ENCODE data around the gene PARVA. TPM values are rescaled to one million over a fixed set of nuclear protein-coding genes. Genes with fewer than 3 reads are reported as not detected.
"Not testable (repeated sequence)": the region's sequence is repeated elsewhere in the genome, so short reads cannot be mapped to it uniquely, and the experiment has no call there.

Gene PARVA
- total RNA-seq, 3 donors from 2014 or later: 55.7 to 191 (median 57.1) TPM

DNA sequence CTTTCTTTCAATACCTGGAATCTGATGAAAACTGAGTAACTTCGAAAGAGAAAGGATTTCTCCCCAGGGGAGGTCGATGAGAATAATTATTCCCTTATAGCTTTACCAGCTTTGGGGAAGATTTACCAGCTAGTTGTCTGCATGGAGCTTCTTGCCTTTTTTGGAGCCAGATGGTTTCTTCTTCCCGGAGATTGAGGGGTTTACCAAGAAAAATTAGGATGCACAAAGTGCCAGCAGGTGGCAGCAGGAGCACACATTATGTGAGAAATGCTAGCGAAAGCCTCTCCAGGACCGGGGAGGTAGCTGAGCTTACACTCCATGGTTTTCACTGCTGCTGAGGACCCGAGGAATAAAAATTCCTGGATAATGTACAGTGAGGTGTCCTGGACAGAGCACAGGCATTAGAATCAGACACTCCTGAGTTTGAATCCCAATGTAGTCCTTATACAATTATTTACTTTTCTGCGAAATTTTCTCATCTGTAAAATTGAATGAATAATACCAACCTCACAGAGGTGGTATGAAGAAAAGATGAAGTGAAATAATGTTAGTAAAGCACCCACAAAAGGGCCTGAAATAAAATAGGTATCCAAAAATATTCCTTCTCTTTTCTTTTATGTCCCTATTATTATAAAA lies 46.0 kb upstream of the PARVA start:
- DNase-seq (peak in 2 of 3 donors; percentile 84 to 92), ATAC-seq (peak; percentile 87)
- intact Hi-C loops (cut with DNase I, micrococcal nuclease): loop anchor here (5.0 kb wide), 1 partner anchor 561 kb away; no protein-coding TSS in a partner anchor
- Histone ChIP-seq H3K4me3 (no peak overlapping the region), H3K4me1 (ENCODE audit: low read depth) (no peaks in the 10 kb centered on the region), H3K9me3 (no peaks in the 10 kb centered on the region), H3K36me3 (ENCODE audit: low read depth) (no peaks in the 10 kb centered on the region)
- TF ChIP-seq, protein P1, sequence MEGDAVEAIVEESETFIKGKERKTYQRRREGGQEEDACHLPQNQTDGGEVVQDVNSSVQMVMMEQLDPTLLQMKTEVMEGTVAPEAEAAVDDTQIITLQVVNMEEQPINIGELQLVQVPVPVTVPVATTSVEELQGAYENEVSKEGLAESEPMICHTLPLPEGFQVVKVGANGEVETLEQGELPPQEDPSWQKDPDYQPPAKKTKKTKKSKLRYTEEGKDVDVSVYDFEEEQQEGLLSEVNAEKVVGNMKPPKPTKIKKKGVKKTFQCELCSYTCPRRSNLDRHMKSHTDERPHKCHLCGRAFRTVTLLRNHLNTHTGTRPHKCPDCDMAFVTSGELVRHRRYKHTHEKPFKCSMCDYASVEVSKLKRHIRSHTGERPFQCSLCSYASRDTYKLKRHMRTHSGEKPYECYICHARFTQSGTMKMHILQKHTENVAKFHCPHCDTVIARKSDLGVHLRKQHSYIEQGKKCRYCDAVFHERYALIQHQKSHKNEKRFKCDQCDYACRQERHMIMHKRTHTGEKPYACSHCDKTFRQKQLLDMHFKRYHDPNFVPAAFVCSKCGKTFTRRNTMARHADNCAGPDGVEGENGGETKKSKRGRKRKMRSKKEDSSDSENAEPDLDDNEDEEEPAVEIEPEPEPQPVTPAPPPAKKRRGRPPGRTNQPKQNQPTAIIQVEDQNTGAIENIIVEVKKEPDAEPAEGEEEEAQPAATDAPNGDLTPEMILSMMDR (IDR thresholded peaks at IDR 0.05): peak; percentile 18

DNA sequence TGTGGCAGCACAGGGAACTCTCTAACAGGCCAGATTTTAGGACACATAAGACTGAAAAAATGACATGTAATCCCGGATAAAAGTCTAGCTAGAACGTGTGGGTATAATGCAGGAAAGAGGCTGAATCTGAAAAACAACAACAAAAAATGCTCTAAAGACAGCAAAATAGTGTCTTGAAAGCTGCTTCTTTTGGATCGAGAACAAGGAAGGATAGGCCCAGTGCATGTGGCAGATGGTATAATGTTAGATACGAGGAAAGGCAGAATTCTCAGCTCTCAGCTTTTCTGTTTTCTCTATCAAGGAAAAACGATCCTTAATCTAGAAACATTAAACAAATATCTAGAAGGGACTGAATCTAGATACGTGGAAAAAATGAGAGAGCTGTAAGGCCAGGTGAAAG lies 33.8 kb upstream of the PARVA start:
- intact Hi-C loops (cut with DNase I, micrococcal nuclease): no loop called here
- H3K36me3 ChIP-seq (ENCODE audit: low read depth): no peaks in the 10 kb centered on the region
- H3K9me3 ChIP-seq: no peaks in the 10 kb centered on the region
- DNase-seq (no peak), ATAC-seq (no peak)
- TF ChIP-seq, protein P1 (IDR thresholded peaks at IDR 0.05): no peak
- no peak overlapping the region for H3K4me3 ChIP-seq
- no peaks in the 10 kb centered on the region for H3K4me1 ChIP-seq (ENCODE audit: low read depth)

DNA sequence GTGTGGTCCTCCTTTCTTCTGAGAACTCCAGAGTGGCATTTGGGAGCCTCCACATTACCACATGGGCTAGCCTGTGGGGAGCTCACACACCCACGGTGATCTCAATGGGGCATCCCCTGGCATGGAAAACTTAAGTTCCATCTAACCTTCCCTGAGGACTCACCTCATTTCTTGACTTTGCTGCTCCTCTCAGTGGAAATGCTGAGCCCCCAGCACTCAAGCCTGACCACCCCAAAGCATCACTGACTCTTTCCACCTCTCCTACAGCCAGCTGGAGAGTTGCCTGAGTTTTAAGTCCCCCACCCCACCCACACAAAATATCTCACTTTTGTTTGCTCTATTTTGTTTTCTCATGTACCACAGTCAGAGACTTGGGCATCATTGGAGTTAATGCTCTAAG lies 23.8 kb upstream of the PARVA start:
- intact Hi-C loops (cut with DNase I, micrococcal nuclease): no loop called here
- no peak for DNase-seq
- H3K9me3 ChIP-seq: no peaks in the 10 kb centered on the region
- TF ChIP-seq, protein P1 (IDR thresholded peaks at IDR 0.05): no peak
- no peak for ATAC-seq
- H3K36me3 ChIP-seq (ENCODE audit: low read depth): no peaks in the 10 kb centered on the region
- H3K4me3 ChIP-seq: no peak overlapping the region
- no peaks in the 10 kb centered on the region for H3K4me1 ChIP-seq (ENCODE audit: low read depth)

DNA sequence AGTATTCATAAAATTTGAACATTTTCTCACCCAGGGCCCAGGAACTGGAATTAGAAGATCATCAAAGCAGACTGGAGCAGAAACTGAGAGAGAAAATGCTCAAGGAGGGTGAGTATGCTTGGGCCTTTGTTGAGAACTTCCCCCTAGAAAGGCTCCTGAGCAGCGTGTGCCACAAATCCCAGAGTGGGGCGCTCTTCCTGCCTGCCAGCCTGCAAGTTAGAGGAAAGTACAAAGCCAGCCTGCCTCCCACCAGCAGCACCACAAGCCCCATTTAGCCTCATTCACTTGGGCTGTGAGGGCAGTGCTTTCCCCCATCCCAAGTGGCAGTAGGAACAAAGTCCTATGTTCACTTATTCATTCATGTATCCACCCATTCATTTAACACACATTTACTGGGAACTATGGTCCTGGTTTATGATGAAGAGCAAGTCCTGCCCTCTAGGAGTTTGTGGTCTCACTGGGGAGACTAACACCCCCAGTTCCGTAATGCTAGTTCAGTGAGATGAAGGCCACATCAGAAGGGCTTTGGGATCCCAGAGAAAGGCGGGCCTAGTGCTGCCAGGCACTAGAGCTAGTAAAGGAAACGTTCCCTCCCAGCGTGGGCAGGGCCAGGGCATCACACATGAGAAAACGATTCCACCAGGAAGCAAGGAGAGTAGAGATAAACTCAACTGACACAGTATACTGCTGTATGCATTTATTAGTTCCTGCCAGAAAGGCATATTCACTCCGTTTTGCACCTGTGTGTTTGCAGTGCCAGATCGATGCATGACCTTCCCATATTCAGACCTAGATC lies 22.4 kb upstream of the PARVA start:
- no peaks in the 10 kb centered on the region for H3K36me3 ChIP-seq (ENCODE audit: low read depth)
- peak; percentile 71 to 77 (median 71) for DNase-seq
- no peaks in the 10 kb centered on the region for H3K4me1 ChIP-seq (ENCODE audit: low read depth)
- no peaks in the 10 kb centered on the region for H3K9me3 ChIP-seq
- TF ChIP-seq, protein P1 (IDR thresholded peaks at IDR 0.05): no peak
- peak; percentile 95 for ATAC-seq
- intact Hi-C loops (cut with DNase I, micrococcal nuclease): no loop called here
- no peak overlapping the region for H3K4me3 ChIP-seq

DNA sequence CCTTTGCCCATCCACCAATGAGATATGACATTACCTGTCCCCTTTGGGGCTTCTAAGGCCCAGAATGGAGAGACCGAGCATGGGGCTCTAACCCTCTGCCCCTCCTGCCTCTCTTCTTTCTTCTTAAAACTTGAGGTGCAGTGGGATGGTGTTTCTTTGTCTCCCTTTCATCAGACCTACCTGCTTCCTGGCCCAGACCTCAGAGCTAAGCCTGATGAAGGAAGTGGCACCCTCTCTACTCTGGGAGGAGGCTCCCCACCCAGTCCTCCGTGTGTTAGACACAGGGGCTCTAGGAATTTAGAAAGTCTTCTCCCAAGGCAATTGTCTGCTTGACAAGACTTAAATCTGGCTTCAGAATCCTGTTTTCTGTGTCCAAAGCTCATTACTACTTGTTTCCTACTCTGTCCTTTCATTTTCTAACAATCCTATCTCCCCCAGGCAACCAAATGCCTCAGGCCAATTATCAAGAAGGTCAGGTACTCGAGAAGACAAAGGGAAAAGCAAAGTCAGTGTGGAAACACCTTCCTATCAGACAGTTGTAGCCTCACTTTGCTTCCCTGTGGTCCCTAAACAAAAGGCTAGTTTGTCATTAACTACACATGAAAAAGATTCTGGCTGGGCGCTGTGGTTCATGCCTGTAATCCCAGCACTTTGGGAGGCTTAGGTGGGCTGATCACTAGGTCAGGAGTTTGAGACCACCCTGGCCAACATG lies 20.3 kb upstream of the PARVA start:
- Histone ChIP-seq H3K4me3 (no peak overlapping the region), H3K9me3 (no peaks in the 10 kb centered on the region), H3K4me1 (ENCODE audit: low read depth) (no peaks in the 10 kb centered on the region), H3K36me3 (ENCODE audit: low read depth) (no peaks in the 10 kb centered on the region)
- DNase-seq (no peak), ATAC-seq (no peak)
- intact Hi-C loops (cut with DNase I, micrococcal nuclease): no loop called here
- TF ChIP-seq, protein P1 (IDR thresholded peaks at IDR 0.05): no peak

DNA sequence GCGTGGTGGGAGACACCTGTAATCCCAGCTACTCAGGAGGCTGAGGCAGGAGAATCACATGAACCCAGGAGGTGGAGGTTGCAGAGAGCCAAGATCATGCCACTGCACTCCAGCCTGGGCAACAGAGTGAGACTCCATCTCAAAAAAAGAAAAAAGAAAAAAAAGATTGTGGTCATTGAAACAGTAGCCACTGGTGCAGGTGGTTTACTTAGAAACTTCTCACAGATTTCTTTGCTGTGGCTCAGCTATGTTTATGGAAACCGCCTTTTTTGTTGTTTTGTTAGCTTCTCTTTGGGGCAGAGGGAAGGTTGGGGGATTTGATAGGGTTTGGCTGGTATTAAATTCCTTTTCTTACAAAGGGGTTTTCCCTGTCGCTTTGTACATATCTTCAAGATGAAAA lies 19.7 kb upstream of the PARVA start:
- H3K4me1 ChIP-seq (ENCODE audit: low read depth): not testable (repeated sequence)

More for the DNA sequence above, 19.7 kb upstream of the PARVA start:
- H3K4me3 ChIP-seq; intact Hi-C loops (cut with DNase I, micrococcal nuclease); ATAC-seq; H3K36me3 ChIP-seq (ENCODE audit: low read depth); H3K9me3 ChIP-seq; DNase-seq: not testable (repeated sequence)
